GM18873 (cell line): ENCODE data around the gene SCAND1.

Source experiments
- ATAC-seq: cut with Tn5 transposase; IDR thresholded peaks from one replicate; pipeline ENCODE4 v1.9.1; 2021; ENCODE audit warnings: mild to moderate bottlenecking, moderate library complexity, moderate number of reproducible peaks; ENCODE audit not compliant: unreplicated experiment, low FRiP score

Gene SCAND1

GRCh38 chr20:35908007-35908406 lies 46.3 kb downstream of the SCAND1 start:
- ATAC-seq: no peak

GRCh38 chr20:35907017-35907701 lies 47.1 kb downstream of the SCAND1 start:
- no peak for ATAC-seq

GRCh38 chr20:35904982-35905663 lies 49.2 kb downstream of the SCAND1 start:
- no peak for ATAC-seq

- ATAC-seq: no peak
Measured at GRCh38 chr20:35903843-35904242, 50.5 kb downstream of the SCAND1 start.
